HepG2 (cell line): ENCODE data around the gene TRIM25. TPM values are rescaled to one million over a fixed set of nuclear protein-coding genes. Genes with fewer than 3 reads are reported as not detected.

ENCODE experiments used
- ATAC-seq: fragments of 200-7000 bp; cut with Tn5 transposase; 3 replicates; pipeline ENCODE4 v1.9.1; 2020; ENCODE audit warnings: mild to moderate bottlenecking, moderate library complexity
- BruUV-seq: library from RNA; stranded (reverse); fragments of 400-500 nt; replicated peaks from 2 replicates; lab custom pipeline; 2021; lab: Mats Ljungman, UMichigan
- CTCF ChIA-PET: fragments of 300-600 bp; formaldehyde crosslinking; extraction: SDS; loops from one replicate; lab custom pipeline; 2021; ENCODE audit warnings: low total read pairs, inconsistent platforms, low intra/inter-chr PET ratio; lab: Yijun Ruan, JAX
- POLR2A ChIA-PET: fragments of 350-600 bp; sonication (Branson Sonifier 250); formaldehyde crosslinking; loops from one replicate; lab custom pipeline; 2020; ENCODE audit warnings: antibody characterized with exemption, inconsistent platforms; lab: Yijun Ruan, JAX
- DNase-seq: peaks from one replicate; pipeline ENCODE4 v3.0.0-alpha.2; 2015; ENCODE audit warnings: low spot score
- FAIRE-seq: peaks from 3 replicates; lab custom pipeline; 2011; peaks lifted over from hg19 to GRCh38; lab: Jason Lieb, UNC
- H2AFZ ChIP-seq: one replicate; pipeline ENCODE4 v1.6.1; 2011; ENCODE audit warnings: low read length, inconsistent platforms
- H3K27ac ChIP-seq: fragments of 300-600 bp; 3 replicates; pipeline ENCODE4 v1.8.0; 2011; ENCODE audit warnings: mixed run types, mild to moderate bottlenecking, mixed read lengths, low read length, inconsistent platforms; ENCODE audit not compliant: insufficient read depth; ENCODE audit errors: extremely low read length
- H3K27me3 ChIP-seq, 2 experiments: fragments of 200-600 bp in 1 of 2; 2 replicates in 1 of 2; 3 replicates in 1 of 2; pipeline versions ENCODE4 v1.6.0 to v1.8.0; 2011; ENCODE audit warnings: low read length in 2 of 2, mild to moderate bottlenecking in 2 of 2, moderate library complexity in 2 of 2, inconsistent platforms in 1 of 2; ENCODE audit not compliant: insufficient read depth in 2 of 2, control insufficient read depth in 1 of 2
- H3K36me3 ChIP-seq, 2 experiments: fragments of 200-600 bp in 1 of 2; replicated peaks in 1 of 2; 2 replicates in 1 of 2; 3 replicates in 1 of 2; pipeline versions ENCODE4 v1.5.1 to v1.8.0; 2011; ENCODE audit warnings: low read length in 2 of 2, inconsistent platforms in 1 of 2; ENCODE audit not compliant: insufficient read depth in 2 of 2, control insufficient read depth in 1 of 2
- H3K4me1 ChIP-seq: 2 replicates; pipeline ENCODE4 v1.5.1; 2012; ENCODE audit warnings: low read length, inconsistent platforms; ENCODE audit not compliant: insufficient read depth
- H3K4me2 ChIP-seq: 2 replicates; pipeline ENCODE4 v1.6.0; 2011; ENCODE audit warnings: low read depth, low read length, inconsistent platforms
- H3K4me3 ChIP-seq, 3 experiments: fragments of 200-600 bp in 1 of 3; sonication (generic), shearing (Covaris generic) in 1 of 3; replicated peaks in 1 of 3; 2 replicates each; pipeline ENCODE4 v1.5.1; 2011 to 2016; ENCODE audit warnings: low read length in 3 of 3, inconsistent platforms in 2 of 3, low read depth in 2 of 3, mild to moderate bottlenecking in 2 of 3, control low read depth in 1 of 3, mixed read lengths in 1 of 3; ENCODE audit not compliant: insufficient read depth in 1 of 3
- H3K79me2 ChIP-seq: one replicate; pipeline ENCODE4 v1.6.1; 2011; ENCODE audit warnings: low read length, inconsistent platforms; ENCODE audit not compliant: insufficient read depth
- H3K9ac ChIP-seq: 2 replicates; pipeline ENCODE4 v1.6.0; 2011; ENCODE audit warnings: mild to moderate bottlenecking, low read depth, low read length, inconsistent platforms; ENCODE audit not compliant: insufficient read depth
- H3K9me3 ChIP-seq: 2 replicates; pipeline ENCODE4 v1.5.1; 2012; ENCODE audit warnings: mild to moderate bottlenecking, low read length
- H4K20me1 ChIP-seq: 2 replicates; pipeline ENCODE4 v1.6.0; 2011; ENCODE audit warnings: inconsistent platforms, mild to moderate bottlenecking, low read length, moderate library complexity; ENCODE audit not compliant: insufficient read depth
- AHR ChIP-seq: IDR thresholded peaks from 2 replicates; pipeline ENCODE4 v1.6.1; 2018; ENCODE audit warnings: missing genetic modification reagents, missing compliant biosample characterization
- ESRRA ChIP-seq: sonication (generic); formaldehyde crosslinking; IDR thresholded peaks from 2 replicates; pipeline ENCODE4 v1.5.1; 2020; ENCODE audit warnings: mild to moderate bottlenecking, low read depth, missing genetic modification reagents
- HMGA1 ChIP-seq: sonication (generic); formaldehyde crosslinking; conservative IDR thresholded peaks from 2 replicates; pipeline ENCODE4 v1.4.0; 2020; ENCODE audit warnings: missing genetic modification reagents
- KLF13 ChIP-seq: sonication (generic); formaldehyde crosslinking; IDR thresholded peaks from 2 replicates; pipeline ENCODE4 v1.4.0; 2020; ENCODE audit warnings: mild to moderate bottlenecking, missing genetic modification reagents
- NFE2L2 ChIP-seq: fragments of 150-350 bp; IDR thresholded peaks from 2 replicates; pipeline ENCODE4 v1.6.1; 2014; ENCODE audit warnings: low read length
- ONECUT2 ChIP-seq: sonication (generic); formaldehyde crosslinking; IDR thresholded peaks from 2 replicates; pipeline ENCODE4 v1.4.0; 2020; ENCODE audit warnings: missing genetic modification reagents
- PITX1 ChIP-seq: sonication (generic); formaldehyde crosslinking; IDR thresholded peaks from 2 replicates; pipeline ENCODE4 v1.5.1; 2020; ENCODE audit warnings: mild to moderate bottlenecking, missing genetic modification reagents
- SMAD3 ChIP-seq: sonication (generic); formaldehyde crosslinking; IDR thresholded peaks from 2 replicates; pipeline ENCODE4 v1.4.0; 2020; ENCODE audit warnings: missing genetic modification reagents
- ZGPAT ChIP-seq: IDR thresholded peaks from 2 replicates; pipeline ENCODE4 v1.6.1; 2016; ENCODE audit warnings: mild to moderate bottlenecking
- ZNF18 ChIP-seq: sonication (generic); formaldehyde crosslinking; IDR thresholded peaks from 2 replicates; pipeline ENCODE4 v1.8.0; 2022; ENCODE audit warnings: mild to moderate bottlenecking, missing genetic modification reagents; ENCODE audit not compliant: insufficient replicate concordance
- ZNF24 ChIP-seq: fragments of 450-650 bp; IDR thresholded peaks from 2 replicates; pipeline ENCODE4 v1.6.1; 2017; ENCODE audit warnings: antibody characterized with exemption, mild to moderate bottlenecking
- ZNF263 ChIP-seq: sonication (generic); formaldehyde crosslinking; IDR thresholded peaks from 2 replicates; pipeline ENCODE4 v1.4.0; 2020; ENCODE audit warnings: missing genetic modification reagents
- ZNF292 ChIP-seq: sonication (generic); formaldehyde crosslinking; IDR thresholded peaks from 2 replicates; pipeline ENCODE4 v1.8.1; 2022; ENCODE audit warnings: mild to moderate bottlenecking, low read depth, missing genetic modification reagents, borderline replicate concordance
- ZNF362 ChIP-seq: sonication (generic); formaldehyde crosslinking; IDR thresholded peaks from 2 replicates; pipeline ENCODE4 v1.4.0; 2020; ENCODE audit warnings: missing genetic modification reagents, mild to moderate bottlenecking, borderline replicate concordance
- ZNF891 ChIP-seq: sonication (generic); formaldehyde crosslinking; IDR thresholded peaks from 2 replicates; pipeline ENCODE4 v1.5.0; 2020; ENCODE audit warnings: mild to moderate bottlenecking, missing genetic modification reagents
- WGBS: methylation state at CpG from one replicate; pipeline ENCODE4 v1.1.6; 2017; ENCODE audit warnings: low lambda C conversion rate; 5-methylcytosine and 5-hydroxymethylcytosine counted together
- in situ Hi-C: cut with HindIII; loops from 2 replicates; pipeline ENCODE4 v1.10.0; 2017; ENCODE audit warnings: low pct_unique_long_range_greater_than_20kb; ENCODE audit not compliant: extremely low pct_ligation_motif_present
- intact Hi-C: fragments of 100-400 bp; cut with micrococcal nuclease; formaldehyde crosslinking; loops from one replicate; pipeline ENCODE4 v1.10.0; 2022; ENCODE audit not compliant: unreplicated experiment
- polyA plus RNA-seq, 8 experiments: library from polyadenylated mRNA; depleted of rRNA in 3 of 8; stranded (reverse) in 7 of 8; unstranded in 1 of 8; fragments of >200 nt; fragmentation: Illumina TruSeq in 4 of 8; extraction: Trizol in 4 of 8; gene quantifications; 2 replicates each; pipeline versions ENCODE4 v1.2.1 to v1.2.3, GENCODE V29; 2011 to 2016; ENCODE audit warnings: low read depth in 4 of 8, missing spikeins in 1 of 8, mixed read lengths in 1 of 8; ENCODE audit not compliant: insufficient read depth in 1 of 8
- total RNA-seq, 5 experiments: library from RNA; depleted of rRNA; stranded (reverse); fragments of >200 nt; fragmentation: Illumina TruSeq; extraction: Trizol; gene quantifications; 2 replicates each; pipeline ENCODE4 v1.2.3, GENCODE V29; 2016; ENCODE audit warnings: low read depth in 1 of 5

The TRIM25 gene
- total and polyA plus RNA-seq, 2 of the 13 experiments (the other 11 are each of a cell fraction or from before 2014, with no cell fraction given) = 30.8 to 42.2 TPM

GRCh38 chr17:56880571-56880970, 33.3 kb downstream of the TRIM25 start:
- Histone ChIP-seq H2AFZ (no peak overlapping the region), H3K36me3 (no peaks in the 10 kb centered on the region), H3K4me3 (no peak overlapping the region), H3K79me2 (no peaks in the 10 kb centered on the region), H3K9ac (no peak overlapping the region), H3K9me3 (no peaks in the 10 kb centered on the region), H3K4me1 (peaks cover 7% of the 10 kb centered on the region; the same call in 1 of the 2 replicates), H4K20me1 (no peaks in the 10 kb centered on the region), H3K27ac (no peak overlapping the region), H3K27me3 (peaks cover 0 to 3% of the 10 kb centered on the region in 2 experiments; a peak in 2 of 5 replicates), H3K4me2 (no peak overlapping the region)
- no peak for DNase-seq
- in situ Hi-C loops (no loop called here), intact Hi-C loops (no loop called here)
- TF ChIP-seq ZNF362 (CRISPR knock-in tag) (no peak), ZNF24 (no peak), ZGPAT (CRISPR knock-in tag) (no peak), PITX1 (no peak), KLF13 (CRISPR knock-in tag) (no peak), ESRRA (CRISPR knock-in tag) (no peak)
- FAIRE-seq = no peak
- no TSS peak for BruUV-seq
- CTCF ChIA-PET = no interaction called here
- ATAC-seq = no peak
- POLR2A ChIA-PET = no interaction called here
- 88% methylated on average over 8 of the region's 8 CpGs for WGBS

- H3K27ac ChIP-seq = no peak overlapping the region
- no peaks in the 10 kb centered on the region for H4K20me1 ChIP-seq
- H3K4me1 ChIP-seq = 0 out of 2 replicates have a peak, but pooled peaks cover 6% of the 10 kb centered on the region
- ATAC-seq (no peak), DNase-seq (no peak), FAIRE-seq (no peak)
- H3K36me3 ChIP-seq = no peaks in the 10 kb centered on the region
- in situ Hi-C loops (no loop called here), intact Hi-C loops (no loop called here)
- CTCF ChIA-PET = no interaction called here
- 56% methylated on average over 3 of the region's 3 CpGs for WGBS
- no peaks in the 10 kb centered on the region for H3K9me3 ChIP-seq
- no peak overlapping the region for H3K9ac ChIP-seq
- BruUV-seq = no TSS peak
- no peaks in the 10 kb centered on the region for H3K79me2 ChIP-seq
- H3K4me3 ChIP-seq = no peak overlapping the region
- POLR2A ChIA-PET = no interaction called here
- H3K27me3 ChIP-seq = peaks cover 0 to 3% of the 10 kb centered on the region in 2 experiments; a peak in 2 of 5 replicates
- no peak overlapping the region for H3K4me2 ChIP-seq
- no peak overlapping the region for H2AFZ ChIP-seq
- TF ChIP-seq ZNF263 (CRISPR knock-in tag) = no peak
- TF ChIP-seq NFE2L2 = no peak
- TF ChIP-seq SMAD3 (CRISPR knock-in tag) = no peak
- TF ChIP-seq ZNF292 (CRISPR knock-in tag) = no peak
- TF ChIP-seq ONECUT2 = no peak
- TF ChIP-seq HMGA1 (CRISPR knock-in tag) = no peak
- TF ChIP-seq ZNF18 (CRISPR knock-in tag) = no peak
- TF ChIP-seq ZNF891 = no peak
- no peak for TF ChIP-seq AHR (CRISPR knock-in tag)
Observed at GRCh38 chr17:56880133-56880532, 33.7 kb downstream of the TRIM25 start.
